GM18498 (cell line): ENCODE data around the gene ACSF3.
"Not testable (repeated sequence)": the region's sequence is repeated elsewhere in the genome, so short reads cannot be mapped to it uniquely, and the experiment has no call there.

ENCODE experiments used
- ATAC-seq: cut with Tn5 transposase; IDR thresholded peaks from one replicate; pipeline ENCODE4 v1.9.1; 2021; ENCODE audit warnings: mild to moderate bottlenecking, moderate library complexity; ENCODE audit not compliant: unreplicated experiment

Gene ACSF3

GRCh38 chr16:89187032-89187769 is 93.5 kb downstream of the ACSF3 start:
- no peak for ATAC-seq

GRCh38 chr16:89187770-89188392 is 94.2 kb downstream of the ACSF3 start:
- ATAC-seq = no peak

DNA sequence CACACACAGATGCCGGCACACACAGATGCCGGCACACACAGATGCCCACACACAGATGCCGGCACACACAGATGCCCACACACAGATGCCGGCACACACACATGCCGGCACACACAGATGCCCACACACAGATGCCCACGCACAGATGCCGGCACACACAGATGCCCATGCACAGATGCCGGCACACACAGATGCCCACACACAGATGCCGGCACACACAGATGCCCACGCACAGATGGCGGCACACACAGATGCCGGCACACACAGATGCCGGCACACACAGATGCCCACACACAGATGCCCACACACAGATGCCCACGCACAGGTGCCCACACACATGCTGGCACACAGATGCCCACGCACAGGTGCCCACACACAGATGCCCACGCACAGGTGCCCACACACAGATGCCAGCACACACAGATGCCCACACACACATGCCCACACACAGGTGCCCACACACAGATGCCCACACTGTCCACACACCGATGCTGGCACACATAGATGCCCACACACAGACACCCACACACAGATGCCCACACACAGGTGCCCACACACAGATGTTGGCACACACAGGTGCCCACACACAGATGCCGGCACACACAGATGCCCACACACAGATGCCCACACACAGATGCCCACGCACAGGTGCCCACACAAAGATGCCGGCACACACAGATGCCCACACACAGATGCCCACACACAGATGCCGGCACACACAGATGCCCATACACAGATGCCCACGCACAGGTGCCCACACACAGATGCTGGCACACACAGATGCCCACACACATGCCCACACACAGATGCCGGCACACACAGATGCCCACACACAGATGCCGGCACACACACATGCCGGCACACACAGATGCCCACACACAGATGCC is 95.1 kb downstream of the ACSF3 start:
- ATAC-seq = not testable (repeated sequence)

DNA sequence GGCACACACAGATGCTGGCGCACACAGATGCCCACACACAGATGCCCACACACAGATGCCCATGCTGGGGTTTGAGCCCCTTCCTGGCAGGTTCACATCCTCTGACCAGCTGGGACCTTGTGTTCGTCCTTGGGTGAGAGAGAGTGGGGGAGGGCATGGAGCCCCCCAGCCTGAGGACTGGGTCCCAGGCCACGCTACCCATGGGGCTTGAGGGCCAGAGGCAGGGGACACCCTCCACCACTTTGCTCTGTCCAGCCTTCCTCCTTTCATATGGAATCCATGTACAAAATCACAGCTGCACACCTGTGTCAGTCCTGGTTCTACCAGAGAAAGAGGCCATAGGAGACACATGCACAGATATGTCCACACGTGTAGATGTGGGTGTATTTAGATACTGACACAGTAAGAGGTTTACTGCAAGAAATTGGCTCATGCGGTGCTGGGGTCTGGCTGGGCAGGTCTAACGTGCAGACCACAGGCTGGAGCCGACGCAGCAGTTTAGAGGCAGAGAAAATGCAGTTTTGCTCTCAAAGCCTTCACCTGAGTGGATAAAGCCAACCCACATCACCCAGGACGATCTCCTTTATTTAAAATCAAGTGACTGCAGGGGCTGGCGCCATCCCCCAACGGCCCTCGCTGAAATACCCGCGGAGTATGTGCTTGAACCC is 95.8 kb downstream of the ACSF3 start:
- ATAC-seq = no peak

GRCh38 chr16:89190150-89190958 is 96.7 kb downstream of the ACSF3 start:
- ATAC-seq = no peak

GRCh38 chr16:89191033-89191900 is 97.6 kb downstream of the ACSF3 start:
- no peak for ATAC-seq

DNA sequence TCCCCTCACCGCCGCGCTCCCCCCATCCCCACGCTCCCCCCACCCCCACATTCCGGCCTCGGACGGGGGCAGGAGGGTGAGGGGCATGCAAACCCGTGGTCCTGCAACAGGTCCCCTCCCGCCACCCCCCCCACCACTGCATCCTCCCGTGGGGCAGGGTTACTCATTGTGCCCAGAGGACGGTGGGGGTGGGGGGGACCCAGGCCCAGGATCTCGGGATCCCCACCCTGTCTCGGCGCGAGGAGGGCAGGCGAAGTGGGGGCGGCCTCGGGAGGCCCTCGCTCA is 98.2 kb downstream of the ACSF3 start:
- no peak for ATAC-seq

DNA sequence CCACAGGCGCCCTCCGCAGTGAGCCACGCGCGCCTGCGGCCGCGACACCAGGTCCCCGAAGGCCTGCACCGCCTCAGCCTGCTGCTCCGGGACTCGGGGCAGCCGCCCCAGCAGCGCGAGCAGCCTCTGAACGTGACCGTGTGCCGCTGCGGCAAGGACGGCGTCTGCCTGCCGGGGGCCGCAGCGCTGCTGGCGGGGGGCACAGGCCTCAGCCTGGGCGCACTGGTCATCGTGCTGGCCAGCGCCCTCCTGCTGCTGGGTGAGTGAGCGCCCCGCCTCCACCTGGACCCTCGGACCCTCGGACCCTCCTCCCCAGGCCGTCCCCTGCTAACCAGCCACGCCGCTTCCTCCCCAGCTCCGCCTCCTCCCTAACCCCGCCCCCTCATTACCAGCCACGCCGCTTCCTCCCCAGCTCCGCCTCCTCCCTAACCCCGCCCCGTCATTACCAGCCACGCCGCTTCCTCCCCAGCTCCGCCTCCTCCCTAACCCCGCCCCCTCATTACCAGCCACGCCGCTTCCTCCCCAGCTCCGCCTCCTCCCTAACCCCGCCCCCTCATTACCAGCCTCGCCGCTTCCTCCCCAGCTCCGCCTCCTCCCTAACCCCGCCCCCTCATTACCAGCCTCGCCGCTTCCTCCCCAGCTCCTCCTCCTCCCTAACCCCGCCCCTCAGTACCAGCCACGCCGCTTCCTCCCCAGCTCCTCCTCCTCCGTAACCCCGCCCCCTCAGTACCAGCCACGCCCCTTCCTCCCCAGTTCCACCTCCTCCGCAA is 98.7 kb downstream of the ACSF3 start:
- ATAC-seq = peak; percentile 40

DNA sequence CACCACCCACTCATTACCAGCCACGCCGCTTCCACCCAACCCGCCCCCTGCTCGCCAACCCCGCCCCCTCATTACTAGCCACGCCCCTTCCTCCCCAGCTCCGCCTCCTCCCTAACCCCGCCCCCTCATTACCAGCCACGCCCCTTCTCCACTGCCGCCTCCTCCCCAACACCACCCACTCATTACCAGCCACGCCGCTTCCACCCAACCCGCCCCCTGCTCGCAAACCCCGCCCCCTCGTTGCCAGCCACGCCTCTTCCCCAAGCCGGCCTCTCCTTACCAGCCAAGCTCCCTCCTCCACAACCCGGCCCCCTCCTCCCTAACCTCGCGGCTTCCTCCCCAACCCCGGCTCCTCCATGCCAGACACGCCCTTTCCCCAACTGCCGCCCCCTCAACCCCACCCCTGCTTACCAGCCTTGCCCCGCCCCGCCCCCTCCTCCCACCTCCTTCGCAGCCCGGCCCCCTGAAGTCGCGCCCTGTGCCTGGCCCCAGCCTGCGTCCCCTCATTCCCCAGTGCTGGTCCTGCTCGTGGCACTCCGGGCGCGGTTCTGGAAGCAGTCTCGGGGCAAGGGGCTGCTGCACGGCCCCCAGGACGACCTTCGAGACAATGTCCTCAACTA is 99.4 kb downstream of the ACSF3 start:
- ATAC-seq = no peak

GRCh38 chr16:89193576-89194293 is 100.1 kb downstream of the ACSF3 start:
- ATAC-seq = no peak

- no peak for ATAC-seq
Measured at GRCh38 chr16:89194340-89195311, 101.0 kb downstream of the ACSF3 start.

- ATAC-seq = no peak
Measured at GRCh38 chr16:89195521-89196171, 102.0 kb downstream of the ACSF3 start.

GRCh38 chr16:89197033-89197632 is 103.5 kb downstream of the ACSF3 start:
- no peak for ATAC-seq

- ATAC-seq = no peak
Measured at GRCh38 chr16:89197633-89198416, 104.2 kb downstream of the ACSF3 start.
